OCI-LY1 (cell line): Measurements from ENCODE around the gene ZSWIM9.

ENCODE experiments used
- H2AFZ ChIP-seq: fragments of 200-600 bp; sonication (generic), shearing (Covaris generic); 2 replicates; pipeline ENCODE4 v1.6.0; 2014; ENCODE audit warnings: antibody characterized with exemption, mild to moderate bottlenecking, low read length
- H3F3A ChIP-seq: fragments of 200-600 bp; sonication (generic), shearing (Covaris generic); 2 replicates; pipeline ENCODE4 v1.6.0; 2014; ENCODE audit warnings: mild to moderate bottlenecking, antibody characterized with exemption, low read length, moderate library complexity; ENCODE audit not compliant: insufficient read depth
- H3K27ac ChIP-seq: fragments of 200-600 bp; sonication (generic); 2 replicates; pipeline ENCODE4 v1.5.1; 2014; ENCODE audit warnings: low read length, mixed run types, mild to moderate bottlenecking, low read depth; ENCODE audit not compliant: poor library complexity, severe bottlenecking
- H3K27me3 ChIP-seq: fragments of 200-600 bp; sonication (generic); 2 replicates; pipeline ENCODE4 v1.6.0; 2014; ENCODE audit warnings: antibody characterized with exemption, mild to moderate bottlenecking, low read length, moderate library complexity; ENCODE audit not compliant: insufficient read depth
- H3K36me3 ChIP-seq: fragments of 200-600 bp; sonication (generic); 2 replicates; pipeline ENCODE4 v1.6.1; 2014; ENCODE audit warnings: mild to moderate bottlenecking, antibody characterized with exemption, low read length, moderate library complexity, mixed read lengths; ENCODE audit not compliant: insufficient read depth
- H3K4me1 ChIP-seq: fragments of 200-600 bp; sonication (generic); 2 replicates; pipeline ENCODE4 v1.5.1; 2014; ENCODE audit warnings: mild to moderate bottlenecking, low read length, moderate library complexity; ENCODE audit not compliant: insufficient read depth, severe bottlenecking
- H3K4me2 ChIP-seq: fragments of 200-600 bp; sonication (generic), shearing (Covaris generic); 2 replicates; pipeline ENCODE4 v1.6.1; 2014; ENCODE audit warnings: low read length
- H3K4me3 ChIP-seq: fragments of 200-600 bp; sonication (generic); 2 replicates; pipeline ENCODE4 v1.5.1; 2014; ENCODE audit warnings: low read length, low read depth, mild to moderate bottlenecking, mixed read lengths; ENCODE audit not compliant: poor library complexity, severe bottlenecking
- H3K79me2 ChIP-seq: fragments of 200-600 bp; shearing (Covaris generic); 2 replicates; pipeline ENCODE4 v1.6.1; 2016; ENCODE audit warnings: mixed run types, low read length, mixed read lengths; ENCODE audit not compliant: insufficient read depth
- H3K9ac ChIP-seq: fragments of 200-600 bp; sonication (generic), shearing (Covaris generic); 2 replicates; pipeline ENCODE4 v1.6.1; 2014; ENCODE audit warnings: mild to moderate bottlenecking, low read length, mixed read lengths
- H3K9me2 ChIP-seq: fragments of 200-600 bp; sonication (generic), shearing (Covaris generic); 2 replicates; pipeline ENCODE4 v1.6.1; 2014; ENCODE audit warnings: low read depth, mild to moderate bottlenecking, low read length, mixed read lengths
- H3K9me3 ChIP-seq: fragments of 200-600 bp; shearing (Covaris generic); 2 replicates; pipeline ENCODE4 v1.6.1; 2014; ENCODE audit warnings: low read length, mixed read lengths
- H4K20me1 ChIP-seq: fragments of 200-600 bp; sonication (generic), shearing (Covaris generic); 2 replicates; pipeline ENCODE4 v1.6.0; 2016; ENCODE audit warnings: mild to moderate bottlenecking, low read length; ENCODE audit not compliant: insufficient read depth
- EZH2 ChIP-seq: fragments of 200-600 bp; sonication (generic), shearing (Covaris generic); IDR thresholded peaks from 2 replicates; pipeline ENCODE4 v1.8.0; 2017; ENCODE audit warnings: borderline replicate concordance, mixed run types, mild to moderate bottlenecking, antibody characterized with exemption, low read length, moderate library complexity, mixed read lengths
- TF ChIP-seq, protein P1 (sequence below): fragments of 200-600 bp; sonication (generic), shearing (Covaris generic); IDR thresholded peaks from 2 replicates; pipeline ENCODE4 v1.5.1; 2017; ENCODE audit warnings: mild to moderate bottlenecking, antibody characterized with exemption, low read length, moderate library complexity, mixed read lengths

The ZSWIM9 gene

GRCh38 chr19:48154003-48154402, 16.5 kb upstream of the ZSWIM9 start:
- Histone ChIP-seq H3K9me2 (no peaks in the 10 kb centered on the region), H3K9ac (no peak overlapping the region), H3K4me1 (no peaks in the 10 kb centered on the region), H2AFZ (no peak overlapping the region), H3K27ac (no peak overlapping the region), H3K4me3 (no peak overlapping the region), H3K27me3 (no peaks in the 10 kb centered on the region), H3K4me2 (no peak overlapping the region), H4K20me1 (no peaks in the 10 kb centered on the region), H3K79me2 (no peaks in the 10 kb centered on the region), H3K36me3 (peaks cover 59% of the 10 kb centered on the region), H3K9me3 (no peaks in the 10 kb centered on the region), H3F3A (no peaks in the 10 kb centered on the region)
- no peak for TF ChIP-seq EZH2
- TF ChIP-seq, protein P1, sequence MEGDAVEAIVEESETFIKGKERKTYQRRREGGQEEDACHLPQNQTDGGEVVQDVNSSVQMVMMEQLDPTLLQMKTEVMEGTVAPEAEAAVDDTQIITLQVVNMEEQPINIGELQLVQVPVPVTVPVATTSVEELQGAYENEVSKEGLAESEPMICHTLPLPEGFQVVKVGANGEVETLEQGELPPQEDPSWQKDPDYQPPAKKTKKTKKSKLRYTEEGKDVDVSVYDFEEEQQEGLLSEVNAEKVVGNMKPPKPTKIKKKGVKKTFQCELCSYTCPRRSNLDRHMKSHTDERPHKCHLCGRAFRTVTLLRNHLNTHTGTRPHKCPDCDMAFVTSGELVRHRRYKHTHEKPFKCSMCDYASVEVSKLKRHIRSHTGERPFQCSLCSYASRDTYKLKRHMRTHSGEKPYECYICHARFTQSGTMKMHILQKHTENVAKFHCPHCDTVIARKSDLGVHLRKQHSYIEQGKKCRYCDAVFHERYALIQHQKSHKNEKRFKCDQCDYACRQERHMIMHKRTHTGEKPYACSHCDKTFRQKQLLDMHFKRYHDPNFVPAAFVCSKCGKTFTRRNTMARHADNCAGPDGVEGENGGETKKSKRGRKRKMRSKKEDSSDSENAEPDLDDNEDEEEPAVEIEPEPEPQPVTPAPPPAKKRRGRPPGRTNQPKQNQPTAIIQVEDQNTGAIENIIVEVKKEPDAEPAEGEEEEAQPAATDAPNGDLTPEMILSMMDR: no peak

- no peak overlapping the region for H2AFZ ChIP-seq
- no peak for TF ChIP-seq EZH2
- TF ChIP-seq, protein P1: no peak
- peaks cover 63% of the 10 kb centered on the region for H3K36me3 ChIP-seq
These were observed 12.2 kb upstream of the ZSWIM9 start for GRCh38 chr19:48158210-48158790.

DNA sequence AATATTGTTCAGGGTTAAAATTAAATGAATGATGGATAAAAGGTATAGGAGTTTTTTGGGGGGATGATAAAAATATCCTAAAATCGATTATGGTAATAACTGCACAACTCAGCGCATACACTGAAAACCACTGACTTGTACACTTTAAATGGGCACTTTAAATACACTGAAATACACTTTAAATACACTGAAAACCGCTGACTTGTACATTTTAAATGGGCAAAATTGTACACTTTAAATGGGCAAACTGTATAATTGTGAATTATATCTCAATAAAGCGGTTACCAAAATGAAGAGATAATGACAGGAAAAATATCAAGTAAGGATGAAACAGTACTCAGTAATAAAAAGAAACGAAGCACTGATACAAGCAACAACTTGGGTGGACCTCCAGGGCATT, 1.8 kb upstream of the ZSWIM9 start:
- Histone ChIP-seq H3K9ac (no peak overlapping the region; the same call in 1 of the 2 replicates), H3K9me3 (no peaks in the 10 kb centered on the region), H2AFZ (no peak overlapping the region), H3K27ac (no peak overlapping the region), H3K4me3 (peak overlapping the region; percentile 96), H3F3A (no peaks in the 10 kb centered on the region), H3K9me2 (no peaks in the 10 kb centered on the region), H3K4me2 (peak overlapping the region; percentile 74), H3K79me2 (peaks cover 24% of the 10 kb centered on the region), H3K4me1 (peaks cover 31% of the 10 kb centered on the region), H3K36me3 (peaks cover 33% of the 10 kb centered on the region; the same call in 1 of the 2 replicates), H3K27me3 (no peaks in the 10 kb centered on the region), H4K20me1 (no peaks in the 10 kb centered on the region)
- TF ChIP-seq, protein P1: no peak
- TF ChIP-seq EZH2: no peak

More at GRCh38 chr19:48158210-48158790, 12.2 kb upstream of the ZSWIM9 start:
- no peaks in the 10 kb centered on the region for H3K4me1 ChIP-seq
- no peaks in the 10 kb centered on the region for H3K9me3 ChIP-seq
- no peaks in the 10 kb centered on the region for H3K27me3 ChIP-seq
- no peaks in the 10 kb centered on the region for H3K9me2 ChIP-seq
- no peaks in the 10 kb centered on the region for H3K79me2 ChIP-seq
- no peak overlapping the region for H3K4me3 ChIP-seq
- H3K4me2 ChIP-seq: no peak overlapping the region
- H3F3A ChIP-seq: no peaks in the 10 kb centered on the region
- no peak overlapping the region for H3K9ac ChIP-seq
- H4K20me1 ChIP-seq: no peaks in the 10 kb centered on the region
- no peak overlapping the region for H3K27ac ChIP-seq
